GM18861 (cell line): ENCODE data around the gene OR9Q1.

Source experiments
- ATAC-seq: cut with Tn5 transposase; IDR thresholded peaks from one replicate; pipeline ENCODE4 v1.9.1; 2021; ENCODE audit not compliant: unreplicated experiment

Gene OR9Q1

DNA sequence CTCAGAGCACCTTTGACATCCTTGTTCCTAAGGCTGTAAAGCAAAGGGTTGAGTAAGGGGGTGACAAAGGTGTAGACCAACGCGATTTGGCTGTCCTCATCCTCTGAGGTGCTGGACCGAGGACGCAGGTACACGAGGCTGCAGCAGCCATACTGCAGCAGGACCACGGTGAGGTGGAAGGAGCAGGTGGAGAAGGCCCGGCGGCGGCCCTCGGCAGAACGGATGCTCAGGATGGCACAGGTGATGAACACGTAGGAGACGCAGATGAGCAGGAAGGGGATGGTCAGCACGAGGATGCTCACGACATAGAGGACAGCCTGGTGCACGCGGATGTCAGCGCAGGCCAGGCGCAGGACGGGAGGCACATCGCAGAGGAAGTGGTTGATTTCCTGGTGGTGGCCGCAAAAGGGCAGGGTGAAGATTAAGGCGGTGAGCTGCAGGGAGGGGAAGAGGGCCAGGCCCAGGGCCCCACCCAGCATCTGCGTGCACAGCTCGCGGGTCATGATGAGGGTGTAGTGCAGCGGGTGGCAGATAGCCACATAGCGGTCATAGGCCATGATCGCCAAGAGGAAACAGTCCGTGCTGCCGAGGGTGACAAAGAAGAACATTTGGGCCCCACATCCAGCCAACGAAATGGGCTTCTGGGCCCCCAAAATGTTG, 204.4 kb downstream of the OR9Q1 start:
- ATAC-seq: no peak
